Fibroblast of villous mesenchyme (primary cell): ENCODE data around the gene HYDIN. TPM values are rescaled to one million over a fixed set of nuclear protein-coding genes. Genes with fewer than 3 reads are reported as not detected.
"Not testable (repeated sequence)": the region's sequence is repeated elsewhere in the genome, so short reads cannot be mapped to it uniquely, and the experiment has no call there.

Source experiments
- DNase-seq: peaks from one replicate; pipeline ENCODE4 v3.0.0-alpha.2; 2010; ENCODE audit warnings: low read depth
- H3K4me3 ChIP-seq: 2 replicates; pipeline ENCODE4 v1.5.1; 2011; ENCODE audit warnings: low read depth, mild to moderate bottlenecking, low read length
- CTCF ChIP-seq: IDR thresholded peaks from 2 replicates; pipeline ENCODE4 v1.5.1; 2012; ENCODE audit warnings: low read depth, mild to moderate bottlenecking, low read length; ENCODE audit not compliant: insufficient read depth
- total RNA-seq: library from RNA; depleted of rRNA; stranded (reverse); fragments of >200 nt; gene quantifications from 2 replicates; pipeline ENCODE4 v1.2.3, GENCODE V29; 2012

HYDIN gene
- total RNA-seq, 1 donor: under 0.01 TPM

- not testable (repeated sequence) for H3K4me3 ChIP-seq, DNase-seq
These were observed 224.0 kb downstream of the HYDIN start for GRCh38 chr16:71006516-71006915.

- DNase-seq: peak; percentile 4
- H3K4me3 ChIP-seq: not testable (repeated sequence)
- TF ChIP-seq CTCF: peak; percentile 2
These were observed 230.8 kb downstream of the HYDIN start for GRCh38 chr16:70999735-71000134.

GRCh38 chr16:70995799-70996198, 234.7 kb downstream of the HYDIN start:
- DNase-seq: not testable (repeated sequence)

GRCh38 chr16:70992511-70992910, 238.0 kb downstream of the HYDIN start:
- H3K4me3 ChIP-seq, DNase-seq: not testable (repeated sequence)

More at GRCh38 chr16:70995799-70996198, 234.7 kb downstream of the HYDIN start:
- not testable (repeated sequence) for H3K4me3 ChIP-seq

GRCh38 chr16:70987019-70987715, 243.4 kb downstream of the HYDIN start:
- DNase-seq, H3K4me3 ChIP-seq: not testable (repeated sequence)

GRCh38 chr16:70984675-70985074, 245.8 kb downstream of the HYDIN start:
- DNase-seq, H3K4me3 ChIP-seq: not testable (repeated sequence)

GRCh38 chr16:70968332-70968731, 262.2 kb downstream of the HYDIN start:
- H3K4me3 ChIP-seq, DNase-seq: not testable (repeated sequence)

GRCh38 chr16:70960169-70960568, 270.4 kb downstream of the HYDIN start:
- not testable (repeated sequence) for DNase-seq, H3K4me3 ChIP-seq

GRCh38 chr16:70954922-70955321, 275.6 kb downstream of the HYDIN start:
- not testable (repeated sequence) for H3K4me3 ChIP-seq, DNase-seq

- DNase-seq, H3K4me3 ChIP-seq: not testable (repeated sequence)
These were observed 276.7 kb downstream of the HYDIN start for GRCh38 chr16:70953824-70954223.

- not testable (repeated sequence) for H3K4me3 ChIP-seq, DNase-seq
These were observed 287.0 kb downstream of the HYDIN start for GRCh38 chr16:70943551-70943950.

GRCh38 chr16:70939690-70940359, 290.7 kb downstream of the HYDIN start:
- not testable (repeated sequence) for H3K4me3 ChIP-seq, DNase-seq

- DNase-seq, H3K4me3 ChIP-seq: not testable (repeated sequence)
These were observed 293.6 kb downstream of the HYDIN start for GRCh38 chr16:70936781-70937525.

- not testable (repeated sequence) for DNase-seq, H3K4me3 ChIP-seq
These were observed 295.2 kb downstream of the HYDIN start for GRCh38 chr16:70935325-70935724.

- H3K4me3 ChIP-seq, DNase-seq: not testable (repeated sequence)
These were observed 296.8 kb downstream of the HYDIN start for GRCh38 chr16:70933746-70934145.

- not testable (repeated sequence) for DNase-seq, H3K4me3 ChIP-seq
These were observed 299.8 kb downstream of the HYDIN start for GRCh38 chr16:70930757-70931156.

- DNase-seq, H3K4me3 ChIP-seq: not testable (repeated sequence)
These were observed 308.4 kb downstream of the HYDIN start for GRCh38 chr16:70922164-70922563.

- not testable (repeated sequence) for H3K4me3 ChIP-seq, DNase-seq
These were observed 309.9 kb downstream of the HYDIN start for GRCh38 chr16:70920661-70921060.
